CD14-positive monocyte (primary cell): ENCODE results near the gene LRRC4C. TPM values are rescaled to one million over a fixed set of nuclear protein-coding genes. Genes with fewer than 3 reads are reported as not detected.

Experiments used
- DNase-seq, 3 donors: peaks; one replicate each; pipeline ENCODE4 v3.0.0-alpha.2; 2011 to 2022
- H2AFZ ChIP-seq: 2 replicates; pipeline ENCODE4 v1.6.0; 2012; ENCODE audit warnings: mild to moderate bottlenecking, low read depth, low read length, inconsistent platforms; ENCODE audit not compliant: insufficient read depth, poor library complexity, severe bottlenecking
- H3K27ac ChIP-seq, 2 donors: 1 replicate in 1 of 2; 2 replicates in 1 of 2; pipeline ENCODE4 v1.5.1; 2012 to 2013; ENCODE audit warnings: low read length in 2 of 2, control low read depth in 1 of 2, inconsistent platforms in 1 of 2, low read depth in 1 of 2, mild to moderate bottlenecking in 1 of 2
- H3K27me3 ChIP-seq, 2 donors: one replicate each; pipeline versions ENCODE4 v1.6.0 to v1.6.1; 2011 to 2013; ENCODE audit warnings: low read length in 2 of 2; ENCODE audit not compliant: control insufficient read depth in 2 of 2, insufficient read depth in 2 of 2
- H3K36me3 ChIP-seq, 2 donors: replicated peaks in 1 of 2; 1 replicate in 1 of 2; 2 replicates in 1 of 2; pipeline versions ENCODE4 v1.5.1 to v1.6.1; 2012 to 2013; ENCODE audit warnings: low read length in 2 of 2, control low read depth in 1 of 2, inconsistent platforms in 1 of 2, mild to moderate bottlenecking in 1 of 2; ENCODE audit not compliant: insufficient read depth in 2 of 2, control insufficient read depth in 1 of 2
- H3K4me1 ChIP-seq, 2 donors: 1 replicate in 1 of 2; 2 replicates in 1 of 2; pipeline versions ENCODE4 v1.5.1 to v1.6.1; 2012 to 2013; ENCODE audit warnings: low read length in 2 of 2, control low read depth in 1 of 2, inconsistent platforms in 1 of 2, mild to moderate bottlenecking in 1 of 2, moderate library complexity in 1 of 2; ENCODE audit not compliant: insufficient read depth in 2 of 2, control insufficient read depth in 1 of 2
- H3K4me2 ChIP-seq: replicated peaks from 2 replicates; pipeline ENCODE3; 2012; ENCODE audit warnings: low read length, moderate library complexity, mild to moderate bottlenecking; ENCODE audit not compliant: poor library complexity, severe bottlenecking; ENCODE audit errors: extremely low read depth
- H3K4me3 ChIP-seq, 3 experiments: fragments of 200-600 bp in 1 of 3; sonication (generic) in 1 of 3; replicated peaks in 1 of 3; 1 replicate in 2 of 3; 2 replicates in 1 of 3; pipeline ENCODE4 v1.5.1; 2011 to 2013; ENCODE audit warnings: low read length in 3 of 3, mild to moderate bottlenecking in 3 of 3, control low read depth in 2 of 3, low read depth in 2 of 3, inconsistent platforms in 1 of 3, moderate library complexity in 1 of 3
- H3K79me2 ChIP-seq: 2 replicates; pipeline ENCODE4 v1.6.0; 2012; ENCODE audit warnings: mild to moderate bottlenecking, control low read depth, inconsistent platforms, low read length, moderate library complexity; ENCODE audit not compliant: insufficient read depth
- H3K9ac ChIP-seq: 2 replicates; pipeline ENCODE4 v1.6.0; 2017; ENCODE audit warnings: low read length, mild to moderate bottlenecking; ENCODE audit not compliant: insufficient read depth, poor library complexity, severe bottlenecking
- H3K9me3 ChIP-seq, 2 donors: replicated peaks in 1 of 2; 1 replicate in 1 of 2; 2 replicates in 1 of 2; pipeline versions ENCODE4 v1.5.1 to v1.6.1; 2012 to 2013; ENCODE audit warnings: low read length in 2 of 2, control low read depth in 1 of 2; ENCODE audit not compliant: control insufficient read depth in 1 of 2, insufficient read depth in 1 of 2
- H4K20me1 ChIP-seq: 2 replicates; pipeline ENCODE4 v1.6.0; 2012; ENCODE audit warnings: mild to moderate bottlenecking, low read length, control low read depth, moderate library complexity; ENCODE audit not compliant: insufficient read depth
- H3K27ac Mint-ChIP-seq, 7 donors: one replicate each; pipeline ENCODE4 v1.8.0; 2020; ENCODE audit warnings: mild to moderate bottlenecking in 7 of 7, mixed read lengths in 7 of 7, moderate library complexity in 6 of 7, inconsistent platforms in 2 of 7
- H3K27me3 Mint-ChIP-seq, 3 donors: one replicate each; pipeline ENCODE4 v1.8.0; 2021 to 2022; ENCODE audit warnings: low read depth in 3 of 3, mild to moderate bottlenecking in 3 of 3, mixed read lengths in 3 of 3, moderate library complexity in 3 of 3, inconsistent platforms in 1 of 3
- H3K36me3 Mint-ChIP-seq, 2 donors: one replicate each; pipeline ENCODE4 v1.8.0; 2020; ENCODE audit warnings: mixed read lengths in 2 of 2, inconsistent platforms in 1 of 2, mild to moderate bottlenecking in 1 of 2
- H3K4me1 Mint-ChIP-seq: one replicate; pipeline ENCODE4 v1.8.0; 2020; ENCODE audit warnings: mild to moderate bottlenecking, mixed read lengths
- H3K4me3 Mint-ChIP-seq, 2 donors: one replicate each; pipeline ENCODE4 v1.8.0; 2020; ENCODE audit warnings: mild to moderate bottlenecking in 2 of 2, mixed read lengths in 2 of 2, moderate library complexity in 1 of 2
- H3K9me3 Mint-ChIP-seq, 7 donors: one replicate each; pipeline ENCODE4 v1.8.0; 2020 to 2022; ENCODE audit warnings: mixed read lengths in 7 of 7, mild to moderate bottlenecking in 6 of 7, moderate library complexity in 6 of 7, inconsistent platforms in 2 of 7
- WGBS: methylation state at CpG from one replicate; pipeline ENCODE4 v1.1.5; 2013; ENCODE audit warnings: missing lambda C conversion rate; ENCODE audit not compliant: insufficient coverage; 5-methylcytosine and 5-hydroxymethylcytosine counted together
- intact Hi-C, 2 donors: fragments of 100-400 bp; cut with micrococcal nuclease; formaldehyde crosslinking; loops; one replicate each; pipeline versions ENCODE4 v1.15.0 to v1.15.1; 2023
- polyA plus RNA-seq, 3 donors: library from polyadenylated mRNA; depleted of rRNA in 1 of 3; unstranded in 2 of 3; stranded (reverse) in 1 of 3; fragments of 300-500 nt in 2 of 3; fragments of >200 nt in 1 of 3; fragmentation: Illumina TruSeq in 2 of 3; gene quantifications; 1 replicate in 2 of 3; 2 replicates in 1 of 3; pipeline ENCODE4 v1.2.3, GENCODE V29; 2012 to 2021
- TF ChIP-seq, protein P1 (sequence below): fragments of 200-600 bp; IDR thresholded peaks from one replicate; pipeline ENCODE4 v1.8.0; 2022; ENCODE audit warnings: antibody characterized with exemption, mild to moderate bottlenecking

LRRC4C gene
- polyA plus RNA-seq, 3 donors, result not detected

DNA sequence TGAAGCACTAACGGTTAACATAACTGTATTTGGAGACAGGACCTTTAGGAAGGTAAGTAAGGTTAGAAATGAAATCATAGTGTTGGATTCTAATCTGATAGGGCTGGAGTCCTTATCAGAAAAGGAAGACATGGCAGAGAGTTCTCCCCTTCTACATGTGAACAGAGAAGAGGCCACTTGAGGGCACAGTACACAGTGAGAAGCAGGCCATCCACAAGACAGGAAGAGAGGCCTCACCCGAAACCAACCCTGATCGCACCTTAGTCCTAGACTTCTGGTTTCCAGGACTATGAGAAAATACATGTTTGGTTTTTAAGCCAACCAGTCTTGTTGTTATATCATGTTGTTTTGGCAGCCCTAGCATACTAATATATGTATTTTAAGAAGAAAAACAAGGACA, 170.0 kb downstream of the LRRC4C start:
- DNase-seq, result no peak
- Mint-ChIP-seq H3K27me3 (no peaks in the 10 kb centered on the region), H3K4me1 (no peaks in the 10 kb centered on the region), H3K9me3 (peaks cover 0 to 2% (median 0%) of the 10 kb centered on the region in 7 donors), H3K4me3 (no peak overlapping the region), H3K27ac (no peak overlapping the region), H3K36me3 (no peaks in the 10 kb centered on the region)
- Histone ChIP-seq H3K36me3 (no peaks in the 10 kb centered on the region), H4K20me1 (no peaks in the 10 kb centered on the region), H3K27me3 (no peaks in the 10 kb centered on the region), H3K27ac (no peak overlapping the region), H3K9ac (no peak overlapping the region), H3K4me3 (no peak overlapping the region), H2AFZ (no peak overlapping the region), H3K79me2 (no peaks in the 10 kb centered on the region), H3K4me1 (no peaks in the 10 kb centered on the region), H3K4me2 (no peak overlapping the region), H3K9me3 (no peaks in the 10 kb centered on the region)
- WGBS, result 100% methylated on average over 3 of the region's 3 CpGs
- intact Hi-C loops, result no loop called here
- TF ChIP-seq, protein P1, sequence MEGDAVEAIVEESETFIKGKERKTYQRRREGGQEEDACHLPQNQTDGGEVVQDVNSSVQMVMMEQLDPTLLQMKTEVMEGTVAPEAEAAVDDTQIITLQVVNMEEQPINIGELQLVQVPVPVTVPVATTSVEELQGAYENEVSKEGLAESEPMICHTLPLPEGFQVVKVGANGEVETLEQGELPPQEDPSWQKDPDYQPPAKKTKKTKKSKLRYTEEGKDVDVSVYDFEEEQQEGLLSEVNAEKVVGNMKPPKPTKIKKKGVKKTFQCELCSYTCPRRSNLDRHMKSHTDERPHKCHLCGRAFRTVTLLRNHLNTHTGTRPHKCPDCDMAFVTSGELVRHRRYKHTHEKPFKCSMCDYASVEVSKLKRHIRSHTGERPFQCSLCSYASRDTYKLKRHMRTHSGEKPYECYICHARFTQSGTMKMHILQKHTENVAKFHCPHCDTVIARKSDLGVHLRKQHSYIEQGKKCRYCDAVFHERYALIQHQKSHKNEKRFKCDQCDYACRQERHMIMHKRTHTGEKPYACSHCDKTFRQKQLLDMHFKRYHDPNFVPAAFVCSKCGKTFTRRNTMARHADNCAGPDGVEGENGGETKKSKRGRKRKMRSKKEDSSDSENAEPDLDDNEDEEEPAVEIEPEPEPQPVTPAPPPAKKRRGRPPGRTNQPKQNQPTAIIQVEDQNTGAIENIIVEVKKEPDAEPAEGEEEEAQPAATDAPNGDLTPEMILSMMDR, result no peak

DNA sequence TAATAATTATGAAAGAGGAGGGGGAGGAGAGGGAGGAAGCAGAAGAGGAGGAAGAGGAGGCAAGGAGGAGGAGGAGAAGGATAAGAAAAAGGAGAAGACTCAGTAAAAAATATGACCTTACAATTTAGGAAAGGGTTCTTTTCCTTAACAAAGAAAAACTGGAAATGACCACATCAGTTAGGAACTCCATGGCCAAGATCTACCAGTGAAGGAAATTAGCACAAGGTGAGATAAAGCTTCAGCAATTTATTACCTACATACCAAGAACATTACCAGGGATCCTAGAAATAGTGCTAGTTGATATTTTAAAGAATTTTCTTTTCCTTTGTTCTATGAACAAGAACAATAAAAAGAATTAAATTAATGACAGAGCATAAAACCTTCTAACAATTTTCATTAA, 172.7 kb downstream of the LRRC4C start:
- H3K9me3 Mint-ChIP-seq, result peaks cover 0 to 2% (median 0%) of the 10 kb centered on the region in 7 donors
- Histone ChIP-seq H3K27me3 (no peaks in the 10 kb centered on the region), H3K36me3 (no peaks in the 10 kb centered on the region), H4K20me1 (no peaks in the 10 kb centered on the region), H3K9ac (no peak overlapping the region), H3K9me3 (no peaks in the 10 kb centered on the region), H3K4me1 (no peaks in the 10 kb centered on the region), H3K79me2 (no peaks in the 10 kb centered on the region), H3K4me2 (no peak overlapping the region), H3K4me3 (no peak overlapping the region), H2AFZ (no peak overlapping the region), H3K27ac (no peak overlapping the region)
- no peaks in the 10 kb centered on the region for H3K4me1 Mint-ChIP-seq
- no peaks in the 10 kb centered on the region for H3K27me3 Mint-ChIP-seq
- H3K27ac Mint-ChIP-seq, result no peak overlapping the region
- H3K36me3 Mint-ChIP-seq, result no peaks in the 10 kb centered on the region
- TF ChIP-seq, protein P1, result no peak
- no peak for DNase-seq
- intact Hi-C loops, result no loop called here
- no peak overlapping the region for H3K4me3 Mint-ChIP-seq
